HEK293T (cell line): ENCODE data around the gene C16orf86.
"Not testable (repeated sequence)": the region's sequence is repeated elsewhere in the genome, so short reads cannot be mapped to it uniquely, and the experiment has no call there.

Experiments used
- CTCF ChIA-PET: fragments of 350-600 bp; formaldehyde crosslinking; extraction: SDS; loops from one replicate; lab custom pipeline; 2021; ENCODE audit warnings: antibody characterized with exemption, inconsistent platforms; lab: Yijun Ruan, JAX
- POLR2A ChIA-PET: fragments of 350-600 bp; formaldehyde crosslinking; extraction: SDS; loops from one replicate; lab custom pipeline; 2020; ENCODE audit warnings: antibody characterized with exemption, inconsistent platforms; lab: Yijun Ruan, JAX
- DNase-seq: peaks from one replicate; pipeline ENCODE4 v3.0.0; 2012; ENCODE audit warnings: mixed read lengths; ENCODE audit errors: extremely low spot score
- ARNT ChIP-seq: fragments of 450-650 bp; IDR thresholded peaks from 2 replicates; pipeline ENCODE4 v1.6.1; 2017; ENCODE audit warnings: mild to moderate bottlenecking
- BHLHE40 ChIP-seq: fragments of 450-650 bp; IDR thresholded peaks from 2 replicates; pipeline ENCODE4 v1.6.1; 2016; ENCODE audit warnings: mild to moderate bottlenecking, moderate library complexity, borderline replicate concordance
- CTBP1 ChIP-seq: fragments of 450-650 bp; IDR thresholded peaks from 2 replicates; pipeline ENCODE4 v1.6.1; 2016; ENCODE audit warnings: borderline replicate concordance
- ELF4 ChIP-seq: fragments of 450-650 bp; IDR thresholded peaks from 2 replicates; pipeline ENCODE4 v1.6.1; 2017; ENCODE audit warnings: antibody characterized with exemption
- FOXA1 ChIP-seq: fragments of 450-650 bp; IDR thresholded peaks from 2 replicates; pipeline ENCODE4 v1.6.1; 2016; ENCODE audit warnings: mild to moderate bottlenecking
- FOXK2 ChIP-seq: fragments of 450-650 bp; IDR thresholded peaks from 2 replicates; pipeline ENCODE4 v1.6.1; 2016; ENCODE audit warnings: mild to moderate bottlenecking
- FOXM1 ChIP-seq: fragments of 450-650 bp; IDR thresholded peaks from 2 replicates; pipeline ENCODE4 v1.6.1; 2017; ENCODE audit warnings: mild to moderate bottlenecking, borderline replicate concordance
- HDGF ChIP-seq: fragments of 450-650 bp; IDR thresholded peaks from 2 replicates; pipeline ENCODE4 v1.6.1; 2017; ENCODE audit warnings: antibody characterized with exemption, borderline replicate concordance
- L3MBTL2 ChIP-seq: fragments of 450-650 bp; conservative IDR thresholded peaks from 2 replicates; pipeline ENCODE4 v1.6.1; 2016; ENCODE audit warnings: mild to moderate bottlenecking
- LEF1 ChIP-seq: fragments of 450-650 bp; IDR thresholded peaks from 2 replicates; pipeline ENCODE4 v1.6.1; 2017; ENCODE audit warnings: mild to moderate bottlenecking, borderline replicate concordance
- NFRKB ChIP-seq: fragments of 450-650 bp; IDR thresholded peaks from 2 replicates; pipeline ENCODE4 v1.6.1; 2016; ENCODE audit warnings: mild to moderate bottlenecking, moderate library complexity
- PKNOX1 ChIP-seq: fragments of 450-650 bp; IDR thresholded peaks from 2 replicates; pipeline ENCODE4 v1.6.1; 2016
- SP1 ChIP-seq: fragments of 450-650 bp; IDR thresholded peaks from 2 replicates; pipeline ENCODE4 v1.6.1; 2017
- SUZ12 ChIP-seq: fragments of 450-650 bp; IDR thresholded peaks from 2 replicates; pipeline ENCODE4 v1.6.1; 2016; ENCODE audit warnings: mild to moderate bottlenecking
- TARDBP ChIP-seq: fragments of 450-650 bp; IDR thresholded peaks from 2 replicates; pipeline ENCODE4 v1.6.1; 2016
- ZNF384 ChIP-seq: fragments of 450-650 bp; IDR thresholded peaks from 2 replicates; pipeline ENCODE4 v1.6.1; 2016

Gene C16orf86

DNA sequence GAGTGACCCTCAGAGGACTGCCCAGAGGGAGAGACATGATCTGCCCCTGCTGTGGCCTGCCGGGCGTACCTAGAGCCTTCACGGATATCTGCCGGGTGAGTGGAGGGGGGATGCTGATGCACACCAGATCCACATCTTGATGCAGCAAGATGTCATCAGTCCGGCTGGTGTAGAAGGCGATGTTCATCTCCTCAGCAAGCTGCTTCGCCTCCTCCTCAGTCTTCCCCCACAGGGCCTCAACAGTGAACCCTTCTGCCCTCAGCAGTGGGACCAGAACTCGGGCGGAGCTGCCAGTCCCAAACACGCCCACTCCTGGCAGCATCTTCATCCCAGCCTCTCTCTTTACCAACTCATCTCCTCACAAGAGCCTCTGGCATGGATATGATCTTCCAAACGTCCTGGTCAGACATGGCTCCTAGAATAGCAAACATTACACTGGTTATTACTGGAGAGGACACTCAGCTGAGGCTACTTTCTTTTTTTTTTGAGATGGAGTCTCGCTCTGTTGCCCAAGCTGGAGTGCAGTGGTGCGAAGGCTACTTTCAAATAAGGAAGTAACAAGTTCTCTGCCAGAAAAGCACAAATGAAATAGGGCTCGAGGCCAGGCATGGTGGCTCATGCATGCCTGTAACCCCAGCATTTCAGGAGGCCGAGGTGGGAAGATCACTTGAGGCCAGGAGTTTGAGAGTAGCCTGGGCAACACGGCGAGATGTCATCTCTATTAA is 18.9 kb downstream of the C16orf86 start:
- ChIA-PET POLR2A (no interaction called here), CTCF (no interaction called here)
- DNase-seq: no peak
- no peak for TF ChIP-seq NFRKB
- TF ChIP-seq LEF1: no peak
- TF ChIP-seq CTBP1: no peak

GRCh38 chr16:67693517-67694285 is 27.1 kb downstream of the C16orf86 start:
- not testable (repeated sequence) for DNase-seq
- POLR2A ChIA-PET: interaction anchor here (1.1 kb wide), 1 partner anchor 26 kb away, joined by 3 read pairs; no protein-coding TSS in a partner anchor
- CTCF ChIA-PET: interaction anchor here (0.7 kb wide), 1 partner anchor 15 kb away, joined by 3 read pairs; no protein-coding TSS in a partner anchor

GRCh38 chr16:67694611-67695010 is 28.0 kb downstream of the C16orf86 start:
- ChIA-PET POLR2A (interaction anchor here (1.1 kb wide), 1 partner anchor 25 kb away, joined by 3 read pairs; no protein-coding TSS in a partner anchor), CTCF (interaction anchor here (1.3 kb wide), 1 partner anchor 122 kb away, joined by 4 read pairs; no protein-coding TSS in a partner anchor)
- DNase-seq: no peak
- TF ChIP-seq SP1: no peak

DNA sequence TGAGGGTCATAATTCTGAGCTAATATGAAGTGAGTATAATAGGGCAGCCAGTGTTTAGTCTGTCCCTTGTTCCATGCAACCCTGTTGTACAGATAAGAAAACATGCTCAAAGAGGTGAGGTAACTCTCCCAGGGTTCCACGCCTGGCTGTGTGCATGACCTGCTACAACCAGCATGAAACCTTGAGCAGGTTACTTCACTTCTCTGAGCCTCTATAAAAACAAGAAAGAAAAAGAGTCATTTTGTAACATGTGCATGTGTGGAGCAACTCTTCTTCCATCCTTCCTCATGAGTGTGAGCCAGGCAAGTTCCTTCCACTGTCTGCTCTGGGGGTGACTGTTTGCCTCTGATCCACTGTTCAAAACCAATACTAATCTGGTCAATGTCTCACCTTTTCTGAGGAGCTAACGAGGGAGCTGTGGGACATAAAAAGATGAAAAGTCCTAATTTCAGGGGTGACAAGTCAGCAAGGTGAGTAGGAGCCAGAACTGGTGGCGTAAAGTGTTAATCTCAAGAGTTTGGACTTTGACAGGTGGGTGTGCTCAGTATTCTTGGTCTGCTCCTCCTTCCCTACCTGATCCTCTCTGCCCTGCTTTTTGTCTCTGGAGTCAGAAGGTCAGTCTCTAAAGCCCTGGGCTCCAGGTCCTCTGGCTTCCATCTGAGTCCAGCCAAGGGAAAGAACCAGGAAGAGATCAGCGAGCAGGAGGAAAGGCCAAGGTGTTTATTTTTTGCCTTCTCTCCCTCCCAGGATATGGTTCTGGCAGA is 31.0 kb downstream of the C16orf86 start:
- TF ChIP-seq LEF1 (no peak), CTBP1 (no peak), FOXK2 (no peak), SUZ12 (no peak), ARNT (no peak), L3MBTL2 (no peak), NFRKB (no peak), ZNF384 (no peak), TARDBP (no peak), SP1 (no peak), PKNOX1 (no peak), HDGF (no peak), FOXM1 (no peak), FOXA1 (no peak), BHLHE40 (no peak), ELF4 (no peak)
- POLR2A ChIA-PET: no interaction called here
- no peak for DNase-seq
- CTCF ChIA-PET: no interaction called here

GRCh38 chr16:67699265-67699664 is 32.7 kb downstream of the C16orf86 start:
- ChIA-PET CTCF (no interaction called here), POLR2A (no interaction called here)
- DNase-seq: no peak
- no peak for TF ChIP-seq ZNF384
- no peak for TF ChIP-seq TARDBP
- no peak for TF ChIP-seq FOXK2
- TF ChIP-seq CTBP1: no peak
- TF ChIP-seq SUZ12: no peak
- TF ChIP-seq HDGF: no peak
- TF ChIP-seq FOXA1: no peak
- no peak for TF ChIP-seq ARNT
- no peak for TF ChIP-seq FOXM1
- no peak for TF ChIP-seq ELF4
- no peak for TF ChIP-seq BHLHE40

GRCh38 chr16:67701420-67701819 is 34.8 kb downstream of the C16orf86 start:
- TF ChIP-seq ZNF384: no peak
- TF ChIP-seq NFRKB: no peak
- TF ChIP-seq L3MBTL2: no peak
- no peak for TF ChIP-seq TARDBP
- TF ChIP-seq HDGF: no peak
- TF ChIP-seq SUZ12: no peak
- TF ChIP-seq FOXA1: no peak
- no peak for TF ChIP-seq ELF4
- TF ChIP-seq BHLHE40: no peak
- no peak for TF ChIP-seq ARNT
- no peak for TF ChIP-seq LEF1
- no peak for TF ChIP-seq CTBP1
- TF ChIP-seq PKNOX1: no peak
- no peak for TF ChIP-seq SP1
- no peak for TF ChIP-seq FOXM1
- no peak for TF ChIP-seq FOXK2
- POLR2A ChIA-PET: no interaction called here
- CTCF ChIA-PET: no interaction called here
- no peak for DNase-seq

DNA sequence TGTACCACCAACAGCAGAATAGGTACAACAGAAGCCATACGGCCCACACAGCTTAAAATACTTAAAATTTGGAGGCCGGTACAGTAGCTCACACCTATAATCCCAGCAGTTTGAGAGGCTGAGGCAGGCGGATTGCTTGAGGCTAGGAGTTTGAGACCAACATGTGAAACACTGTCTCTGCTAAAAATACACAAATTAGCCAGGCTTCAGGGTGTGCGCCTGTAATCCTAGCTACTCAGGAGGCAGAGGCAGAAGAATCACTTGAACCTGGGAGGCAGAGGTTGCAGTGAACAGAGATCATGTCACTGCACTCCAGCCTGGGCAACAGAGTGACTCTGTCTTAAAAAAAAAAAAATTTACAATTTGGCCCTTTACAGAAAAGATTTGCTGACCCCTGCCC is 35.5 kb downstream of the C16orf86 start:
- TF ChIP-seq ELF4: no peak
- TF ChIP-seq NFRKB: no peak
- TF ChIP-seq CTBP1: no peak
- no peak for TF ChIP-seq HDGF
- no peak for TF ChIP-seq FOXM1
- TF ChIP-seq FOXA1: no peak
- no peak for TF ChIP-seq LEF1
- no peak for TF ChIP-seq SP1
- TF ChIP-seq BHLHE40: no peak
- no peak for TF ChIP-seq L3MBTL2
- TF ChIP-seq ARNT: no peak
- TF ChIP-seq TARDBP: no peak
- CTCF ChIA-PET: interaction anchor here (0.6 kb wide), 1 partner anchor 643 kb away, joined by 11 read pairs; no protein-coding TSS in a partner anchor
- no peak for DNase-seq
- POLR2A ChIA-PET: no interaction called here
